Body of pancreas (tissue), 4 donors: ENCODE measurements around the gene ADCY2.

ENCODE experiments used
- CTCF ChIP-seq, 7 experiments: fragments of 450-650 bp in 4 of 7; fragments of 200-600 bp in 3 of 7; sonication (generic) in 3 of 7; IDR thresholded peaks; one replicate each; pipeline ENCODE4 v1.5.1; 2016 to 2019; ENCODE audit warnings: antibody characterized with exemption in 7 of 7
- POLR2A ChIP-seq, 3 donors: fragments of 450-650 bp; IDR thresholded peaks; one replicate each; pipeline ENCODE4 v1.6.1; 2016; ENCODE audit warnings: antibody characterized with exemption in 3 of 3, mild to moderate bottlenecking in 2 of 3

DNA sequence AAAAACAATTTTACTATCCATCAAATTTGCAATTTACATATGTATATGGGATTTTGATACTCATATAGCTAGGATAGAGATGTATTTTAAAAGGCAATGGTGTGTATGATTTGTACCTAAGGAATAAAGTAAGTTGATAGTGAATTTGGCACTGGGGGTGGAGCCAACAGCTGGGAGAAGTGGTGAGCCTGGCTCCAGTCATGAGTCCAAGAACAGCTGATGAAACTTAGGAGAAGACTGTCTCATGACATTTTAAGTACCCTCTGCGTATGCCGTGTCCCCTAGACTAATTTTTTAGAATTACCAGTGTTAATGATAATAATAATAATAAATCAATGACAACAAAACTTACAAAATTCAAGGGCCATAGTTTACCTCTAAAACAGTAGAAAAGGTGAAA, 181.4 kb downstream of the ADCY2 start:
- TF ChIP-seq CTCF (IDR thresholded peaks at IDR 0.05) (no peak), POLR2A (IDR thresholded peaks at IDR 0.05) (no peak)
